Gastrocnemius medialis (tissue), 4 donors: Measurements from ENCODE around the gene CWC25.

Experiments
- POLR2A ChIP-seq, 2 donors: fragments of 450-650 bp; IDR thresholded peaks; one replicate each; pipeline ENCODE4 v1.6.1; 2017; ENCODE audit warnings: antibody characterized with exemption in 2 of 2, mild to moderate bottlenecking in 2 of 2, moderate library complexity in 2 of 2
- TF ChIP-seq, protein P1 (sequence below), 5 experiments: fragments of 450-650 bp in 3 of 5; fragments of 200-600 bp in 2 of 5; sonication (generic) in 2 of 5; IDR thresholded peaks in 4 of 5; conservative IDR thresholded peaks in 1 of 5; 1 replicate in 4 of 5; 2 replicates in 1 of 5; pipeline ENCODE4 v1.5.1; 2016 to 2019; ENCODE audit warnings: antibody characterized with exemption in 5 of 5, mild to moderate bottlenecking in 3 of 5, moderate library complexity in 3 of 5

GRCh38 chr17:38809828-38810227 is 15.3 kb downstream of the CWC25 start:
- TF ChIP-seq POLR2A (IDR thresholded peaks at IDR 0.05) = no peak
- TF ChIP-seq, protein P1, sequence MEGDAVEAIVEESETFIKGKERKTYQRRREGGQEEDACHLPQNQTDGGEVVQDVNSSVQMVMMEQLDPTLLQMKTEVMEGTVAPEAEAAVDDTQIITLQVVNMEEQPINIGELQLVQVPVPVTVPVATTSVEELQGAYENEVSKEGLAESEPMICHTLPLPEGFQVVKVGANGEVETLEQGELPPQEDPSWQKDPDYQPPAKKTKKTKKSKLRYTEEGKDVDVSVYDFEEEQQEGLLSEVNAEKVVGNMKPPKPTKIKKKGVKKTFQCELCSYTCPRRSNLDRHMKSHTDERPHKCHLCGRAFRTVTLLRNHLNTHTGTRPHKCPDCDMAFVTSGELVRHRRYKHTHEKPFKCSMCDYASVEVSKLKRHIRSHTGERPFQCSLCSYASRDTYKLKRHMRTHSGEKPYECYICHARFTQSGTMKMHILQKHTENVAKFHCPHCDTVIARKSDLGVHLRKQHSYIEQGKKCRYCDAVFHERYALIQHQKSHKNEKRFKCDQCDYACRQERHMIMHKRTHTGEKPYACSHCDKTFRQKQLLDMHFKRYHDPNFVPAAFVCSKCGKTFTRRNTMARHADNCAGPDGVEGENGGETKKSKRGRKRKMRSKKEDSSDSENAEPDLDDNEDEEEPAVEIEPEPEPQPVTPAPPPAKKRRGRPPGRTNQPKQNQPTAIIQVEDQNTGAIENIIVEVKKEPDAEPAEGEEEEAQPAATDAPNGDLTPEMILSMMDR (IDR thresholded peaks at IDR 0.05 in 4 of 5, conservative IDR thresholded peaks at IDR 0.05 in 1 of 5) = no peak
